ENCODE data around the gene ELFN1.

ELFN1 gene

GRCh38 chr7:1723254-1723653 lies 53.2 kb downstream of the ELFN1 start:
- no peak for DNase-seq (ENCODE audit: low read depth in 2 of 3, low spot score in 2 of 3)

- DNase-seq (ENCODE audit: low read depth in 2 of 3, low spot score in 2 of 3): no peak
These were observed 54.2 kb downstream of the ELFN1 start for GRCh38 chr7:1724118-1724910.

GRCh38 chr7:1725199-1725690 lies 55.2 kb downstream of the ELFN1 start:
- no peak for DNase-seq (ENCODE audit: low read depth in 2 of 3, low spot score in 2 of 3)

GRCh38 chr7:1725766-1726630 lies 55.9 kb downstream of the ELFN1 start:
- no peak for DNase-seq (ENCODE audit: low read depth in 2 of 3, low spot score in 2 of 3)

- no peak for DNase-seq (ENCODE audit: low read depth in 2 of 3, low spot score in 2 of 3)
These were observed 57.0 kb downstream of the ELFN1 start for GRCh38 chr7:1727079-1727478.

- DNase-seq (ENCODE audit: low read depth in 2 of 3, low spot score in 2 of 3): no peak
These were observed 57.9 kb downstream of the ELFN1 start for GRCh38 chr7:1727812-1728570.

GRCh38 chr7:1729183-1729582 lies 59.1 kb downstream of the ELFN1 start:
- no peak for DNase-seq (ENCODE audit: low read depth in 2 of 3, low spot score in 2 of 3)

- DNase-seq (ENCODE audit: low read depth in 2 of 3, low spot score in 2 of 3): no peak
These were observed 59.7 kb downstream of the ELFN1 start for GRCh38 chr7:1729773-1730172.

GRCh38 chr7:1732072-1732471 lies 62.0 kb downstream of the ELFN1 start:
- no peak for DNase-seq (ENCODE audit: low read depth in 2 of 3, low spot score in 2 of 3)

- DNase-seq (ENCODE audit: low read depth in 2 of 3, low spot score in 2 of 3): no peak
These were observed 62.6 kb downstream of the ELFN1 start for GRCh38 chr7:1732645-1733044.

- DNase-seq (ENCODE audit: low read depth in 2 of 3, low spot score in 2 of 3): no peak
These were observed 63.3 kb downstream of the ELFN1 start for GRCh38 chr7:1733206-1733907.

GRCh38 chr7:1733908-1734730 lies 64.0 kb downstream of the ELFN1 start:
- DNase-seq (ENCODE audit: low read depth in 2 of 3, low spot score in 2 of 3): no peak

GRCh38 chr7:1735262-1735661 lies 65.2 kb downstream of the ELFN1 start:
- no peak for DNase-seq (ENCODE audit: low read depth in 2 of 3, low spot score in 2 of 3)

- no peak for DNase-seq (ENCODE audit: low read depth in 2 of 3, low spot score in 2 of 3)
These were observed 65.9 kb downstream of the ELFN1 start for GRCh38 chr7:1735806-1736483.

GRCh38 chr7:1736484-1736817 lies 66.4 kb downstream of the ELFN1 start:
- no peak for DNase-seq (ENCODE audit: low read depth in 2 of 3, low spot score in 2 of 3)

- DNase-seq (ENCODE audit: low read depth in 2 of 3, low spot score in 2 of 3): no peak
These were observed 66.8 kb downstream of the ELFN1 start for GRCh38 chr7:1736830-1737229.

- DNase-seq (ENCODE audit: low read depth in 2 of 3, low spot score in 2 of 3): no peak
These were observed 67.4 kb downstream of the ELFN1 start for GRCh38 chr7:1737523-1737922.

GRCh38 chr7:1737956-1738355 lies 67.9 kb downstream of the ELFN1 start:
- no peak for DNase-seq (ENCODE audit: low read depth in 2 of 3, low spot score in 2 of 3)

- DNase-seq (ENCODE audit: low read depth in 2 of 3, low spot score in 2 of 3): no peak
These were observed 68.4 kb downstream of the ELFN1 start for GRCh38 chr7:1738511-1738910.

- DNase-seq (ENCODE audit: low read depth in 2 of 3, low spot score in 2 of 3): no peak
These were observed 68.9 kb downstream of the ELFN1 start for GRCh38 chr7:1738956-1739355.
